ENCODE data around the gene ASXL2.
"Not testable (repeated sequence)": the region's sequence is repeated elsewhere in the genome, so short reads cannot be mapped to it uniquely, and the experiment has no call there.

Gene ASXL2

DNA sequence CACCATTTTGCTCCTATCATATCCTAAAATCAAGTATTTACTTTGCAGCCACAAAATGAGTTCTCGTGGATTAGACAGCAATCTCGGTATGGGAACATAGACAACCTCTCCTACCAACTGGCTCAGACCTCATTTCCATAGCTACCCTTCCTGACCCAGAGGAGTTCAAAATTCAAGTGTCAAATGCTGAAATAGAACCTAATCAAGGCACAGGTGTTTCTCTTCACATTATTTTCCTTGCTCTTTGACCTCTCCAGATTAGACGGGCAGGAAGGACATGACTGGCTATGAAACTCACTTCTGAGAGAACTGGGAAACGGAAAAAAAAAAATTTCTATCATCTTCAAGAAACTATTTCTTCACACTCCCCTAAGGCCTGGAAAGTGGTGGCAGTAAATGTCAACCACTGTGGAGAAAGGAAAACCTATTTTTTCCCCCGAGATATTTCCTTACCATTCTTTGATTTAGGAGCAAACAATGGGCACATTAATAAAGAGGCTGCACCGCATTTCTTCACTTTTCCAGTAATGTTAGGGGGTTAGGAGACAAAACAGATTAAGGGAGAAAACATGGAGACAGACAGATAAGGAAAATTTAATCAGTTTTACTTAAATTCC lies 141.3 kb downstream of the ASXL2 start:
- no peak for DNase-seq (ENCODE audit: low read depth)

DNA sequence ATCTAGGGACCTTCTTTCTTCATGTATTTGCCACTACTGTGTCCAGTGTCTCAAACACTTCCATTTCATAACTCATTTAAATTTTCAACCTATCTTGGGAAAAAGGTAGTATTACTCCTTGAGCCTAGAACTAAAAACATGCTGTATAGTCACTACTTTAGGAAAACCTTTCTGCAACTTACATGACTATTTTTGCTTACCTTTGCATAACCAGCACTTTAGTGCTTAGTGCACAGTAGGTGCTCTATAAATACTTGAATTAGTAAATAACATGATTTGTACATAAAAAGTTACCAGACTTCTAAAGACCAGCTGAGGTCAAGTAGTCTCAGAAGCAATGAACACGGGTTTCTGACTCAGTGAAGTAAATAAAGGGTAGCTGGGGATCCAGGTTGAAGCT lies 142.5 kb downstream of the ASXL2 start:
- DNase-seq (ENCODE audit: low read depth) = no peak

- no peak for DNase-seq (ENCODE audit: low read depth)
Measured at GRCh38 chr2:25728559-25728958, 149.7 kb downstream of the ASXL2 start.

DNA sequence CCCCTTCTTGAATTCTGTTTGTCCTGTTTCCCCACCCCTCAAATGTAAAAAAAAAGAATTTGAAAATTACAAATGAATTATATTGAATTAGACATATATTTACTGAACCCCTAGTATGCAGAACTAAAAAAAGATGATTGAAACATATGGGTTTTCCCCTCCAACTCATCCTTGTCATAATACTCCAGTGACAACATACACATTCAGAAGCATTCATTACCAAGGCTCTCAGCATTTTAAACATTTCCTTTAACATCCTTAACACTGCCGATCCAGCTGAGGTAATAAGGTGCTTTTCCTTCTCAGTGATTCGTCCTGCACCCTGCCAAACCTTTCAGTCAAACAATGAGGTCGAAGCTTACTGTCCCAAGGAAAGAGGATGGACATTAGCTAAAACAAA lies 151.8 kb downstream of the ASXL2 start:
- DNase-seq (ENCODE audit: low read depth) = no peak

DNA sequence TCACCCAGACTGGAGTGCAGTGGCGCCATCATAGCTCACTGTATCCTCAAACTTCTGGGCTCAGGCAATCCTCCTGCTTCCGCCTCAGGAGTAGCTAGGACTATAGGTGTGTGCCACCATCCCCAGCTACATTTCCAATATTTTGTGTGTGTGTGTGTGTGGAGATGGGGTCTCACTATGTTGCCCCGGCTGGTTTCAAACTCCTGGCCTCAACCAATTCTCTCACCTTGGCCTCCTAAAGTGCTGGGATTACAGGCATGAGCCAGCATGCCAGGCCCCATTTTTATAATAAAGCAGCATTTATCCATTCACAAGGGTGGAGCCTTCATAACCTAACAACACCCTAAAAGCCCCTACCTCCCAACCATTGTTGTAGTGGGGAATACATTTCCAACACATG lies 152.4 kb downstream of the ASXL2 start:
- DNase-seq (ENCODE audit: low read depth) = no peak

DNA sequence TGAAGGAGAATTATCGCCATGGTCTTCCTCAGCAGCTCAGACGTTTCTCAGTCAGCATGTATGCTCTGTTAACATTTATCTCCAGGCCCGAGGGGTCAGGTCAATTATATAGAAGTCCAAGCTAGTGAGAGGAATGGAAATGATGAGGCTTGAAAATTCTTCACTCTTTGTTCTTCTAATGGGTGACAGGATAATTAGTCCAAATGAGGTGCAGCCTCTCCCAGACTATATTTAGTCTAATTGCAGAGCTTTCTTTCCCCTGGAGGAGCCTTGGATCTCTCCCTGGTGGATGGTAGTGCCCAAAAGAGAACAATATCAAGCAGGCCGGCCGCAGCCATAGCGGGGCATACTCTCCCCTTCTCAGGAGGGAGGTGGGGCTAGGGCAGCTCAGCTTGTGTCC lies 153.5 kb downstream of the ASXL2 start:
- no peak for DNase-seq (ENCODE audit: low read depth)

GRCh38 chr2:25722224-25722623 lies 156.1 kb downstream of the ASXL2 start:
- DNase-seq (ENCODE audit: low read depth) = no peak

- no peak for DNase-seq (ENCODE audit: low read depth)
Measured at GRCh38 chr2:25720575-25720974, 157.7 kb downstream of the ASXL2 start.

GRCh38 chr2:25714740-25715139 lies 163.5 kb downstream of the ASXL2 start:
- DNase-seq (ENCODE audit: low read depth) = no peak

DNA sequence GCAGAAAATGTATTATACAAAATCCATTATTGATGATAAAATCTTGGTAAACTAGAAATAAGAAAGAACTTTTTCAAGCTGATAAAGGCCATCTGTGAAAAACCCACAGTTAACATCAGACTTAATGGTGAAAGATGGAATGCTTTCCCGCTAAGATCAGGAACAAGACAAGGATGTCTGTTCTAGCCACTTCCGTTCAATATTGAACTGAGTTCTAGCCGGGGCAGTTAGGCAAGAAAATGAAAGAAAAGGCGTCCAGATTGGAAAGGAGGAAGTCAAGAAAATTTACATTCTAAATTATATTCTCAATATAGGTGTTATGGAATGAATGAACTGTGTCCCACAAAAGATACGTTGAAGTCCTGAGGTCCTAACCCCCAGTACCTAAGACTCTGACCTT lies 165.8 kb downstream of the ASXL2 start:
- no peak for DNase-seq (ENCODE audit: low read depth)

DNA sequence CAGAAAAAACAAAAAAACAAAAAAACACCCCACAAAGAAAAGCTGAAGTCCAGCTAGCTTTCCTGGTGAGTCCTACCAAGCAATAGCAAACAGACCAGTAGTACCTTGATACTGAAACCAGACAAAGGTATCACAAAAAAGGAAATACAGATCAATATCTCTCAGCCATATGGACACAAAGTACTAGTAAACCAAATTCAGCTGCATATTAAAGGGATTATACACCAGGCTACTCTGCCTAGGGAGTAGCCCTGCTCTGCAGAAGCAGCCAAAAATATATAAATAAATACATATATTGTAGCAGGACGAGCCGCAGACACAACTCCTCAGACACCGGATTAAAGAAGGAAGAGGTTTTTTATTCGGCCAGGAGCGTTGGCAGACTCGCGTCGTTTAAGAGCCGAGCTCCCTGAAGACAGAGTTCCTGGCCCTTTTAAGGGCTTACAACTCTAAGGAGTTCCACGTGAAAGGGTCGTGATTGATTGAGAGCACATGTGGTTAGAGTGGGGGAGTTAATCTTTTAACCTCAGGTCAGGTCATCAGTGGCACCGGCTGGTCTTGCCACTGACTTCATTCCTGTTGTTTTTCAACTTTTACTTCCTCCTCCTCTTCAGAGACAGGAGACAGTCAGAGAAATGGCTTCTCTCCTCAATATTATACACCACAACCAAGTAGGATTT lies 166.5 kb downstream of the ASXL2 start:
- DNase-seq (ENCODE audit: low read depth) = no peak

GRCh38 chr2:25710750-25711149 lies 167.5 kb downstream of the ASXL2 start:
- no peak for DNase-seq (ENCODE audit: low read depth)

- no peak for DNase-seq (ENCODE audit: low read depth)
Measured at GRCh38 chr2:25709349-25709748, 168.9 kb downstream of the ASXL2 start.

GRCh38 chr2:25707927-25708590 lies 170.2 kb downstream of the ASXL2 start:
- DNase-seq (ENCODE audit: low read depth) = no peak

DNA sequence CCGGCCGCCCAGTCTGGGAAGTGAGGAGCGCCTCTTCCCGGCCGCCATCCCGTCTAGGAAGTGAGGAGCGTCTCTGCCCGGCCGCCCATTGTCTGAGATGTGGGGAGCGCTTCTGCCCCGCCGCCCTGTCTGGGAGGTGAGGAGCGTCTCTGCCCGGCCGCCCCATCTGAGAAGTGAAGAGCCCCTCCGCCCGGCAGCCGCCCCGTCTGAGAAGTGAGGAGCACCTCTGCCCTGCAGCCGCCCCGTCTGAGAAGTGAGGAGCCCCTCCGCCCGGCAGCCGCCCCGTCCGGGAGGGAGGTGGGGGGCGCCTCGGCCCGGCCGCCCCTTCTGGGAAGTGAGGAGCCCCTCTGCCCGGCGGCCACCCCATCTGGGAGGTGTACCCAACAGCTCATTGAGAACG lies 172.7 kb downstream of the ASXL2 start:
- not testable (repeated sequence) for DNase-seq (ENCODE audit: low read depth)

DNA sequence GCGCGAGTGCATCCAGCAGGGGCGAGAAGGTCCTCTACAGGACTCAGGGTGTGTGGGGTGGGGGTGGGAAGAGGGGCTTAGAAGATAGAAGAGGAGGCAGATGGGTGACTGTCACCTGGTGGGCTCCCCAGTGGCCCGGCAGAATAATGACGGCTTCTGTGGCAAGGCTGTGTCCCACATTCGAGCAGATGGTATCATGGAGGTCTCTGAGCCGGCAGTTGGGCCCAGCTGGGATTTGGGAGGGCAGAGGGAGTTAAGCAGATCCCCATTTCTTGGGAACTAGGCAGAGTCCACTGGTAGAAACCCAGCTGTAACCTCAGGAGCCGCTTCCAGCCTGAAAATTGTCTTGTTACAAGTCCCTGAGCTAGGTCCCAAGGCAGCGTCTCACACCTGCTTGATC lies 176.5 kb downstream of the ASXL2 start:
- no peak for DNase-seq (ENCODE audit: low read depth)

- DNase-seq (ENCODE audit: low read depth) = peak; percentile 1
Measured at GRCh38 chr2:25700221-25700660, 178.0 kb downstream of the ASXL2 start.

- DNase-seq (ENCODE audit: low read depth) = no peak
Measured at GRCh38 chr2:25699216-25699615, 179.1 kb downstream of the ASXL2 start.

DNA sequence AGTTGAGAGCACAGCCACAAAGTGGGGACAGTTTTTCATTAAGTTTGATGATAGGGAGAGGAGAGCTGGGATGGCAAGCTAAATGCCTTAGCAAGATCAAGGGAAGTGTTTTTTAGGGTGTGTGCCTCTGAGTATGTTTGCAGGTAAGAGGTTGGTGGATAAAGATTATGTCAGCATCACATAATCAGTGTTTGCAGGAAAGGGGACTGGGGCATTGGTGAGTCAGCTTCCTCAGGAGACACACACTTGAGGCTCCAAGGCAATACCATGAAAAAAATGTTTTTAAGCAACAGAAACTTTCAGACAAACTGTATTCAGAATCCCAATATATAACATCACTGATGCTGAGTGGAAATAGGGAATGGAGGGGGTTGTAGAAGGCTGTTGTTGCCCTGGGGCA lies 179.5 kb downstream of the ASXL2 start:
- DNase-seq (ENCODE audit: low read depth) = no peak

DNA sequence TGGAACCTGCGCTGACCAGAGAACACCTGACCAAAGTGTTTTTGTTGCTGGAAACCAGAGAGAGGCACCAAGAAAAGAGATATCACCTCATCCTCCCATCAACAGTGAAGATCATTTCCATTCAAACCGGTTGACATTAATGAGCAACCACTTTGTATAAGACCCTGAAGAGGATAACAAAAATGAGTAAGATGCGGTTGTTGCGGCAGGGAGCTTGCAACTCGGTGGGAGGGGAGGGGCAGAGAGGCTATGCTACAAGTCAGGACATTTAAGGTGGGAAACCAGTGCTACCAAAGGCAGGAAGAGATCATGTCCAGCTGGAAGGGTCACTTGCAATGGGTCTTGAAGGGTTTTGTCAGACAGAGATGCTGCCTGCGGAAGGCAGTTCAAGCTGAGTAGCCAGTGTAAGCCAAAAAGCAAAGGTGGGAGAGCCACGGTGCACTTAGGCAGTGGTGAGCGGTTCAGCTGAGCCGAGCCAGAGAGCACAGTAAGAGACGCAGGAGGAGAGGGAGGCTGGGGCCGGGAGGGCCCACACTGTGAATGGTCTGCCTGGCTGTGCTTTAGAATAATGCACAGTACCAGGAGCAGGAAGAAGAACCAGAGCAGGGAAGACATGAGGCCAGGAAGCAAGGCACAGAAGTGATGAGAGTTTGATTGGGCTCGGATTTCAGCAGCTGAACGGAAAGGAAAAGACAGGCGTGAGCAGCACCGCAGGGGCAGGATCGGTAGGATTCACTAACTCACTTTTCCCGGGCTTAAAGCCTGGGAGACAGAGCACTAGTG lies 180.5 kb downstream of the ASXL2 start:
- no peak for DNase-seq (ENCODE audit: low read depth)

GRCh38 chr2:25692737-25693445 lies 185.4 kb downstream of the ASXL2 start:
- no peak for DNase-seq (ENCODE audit: low read depth)

- DNase-seq (ENCODE audit: low read depth) = no peak
Measured at GRCh38 chr2:25692143-25692542, 186.1 kb downstream of the ASXL2 start.
